ENCODE measurements around the gene NCS1.

DNA sequence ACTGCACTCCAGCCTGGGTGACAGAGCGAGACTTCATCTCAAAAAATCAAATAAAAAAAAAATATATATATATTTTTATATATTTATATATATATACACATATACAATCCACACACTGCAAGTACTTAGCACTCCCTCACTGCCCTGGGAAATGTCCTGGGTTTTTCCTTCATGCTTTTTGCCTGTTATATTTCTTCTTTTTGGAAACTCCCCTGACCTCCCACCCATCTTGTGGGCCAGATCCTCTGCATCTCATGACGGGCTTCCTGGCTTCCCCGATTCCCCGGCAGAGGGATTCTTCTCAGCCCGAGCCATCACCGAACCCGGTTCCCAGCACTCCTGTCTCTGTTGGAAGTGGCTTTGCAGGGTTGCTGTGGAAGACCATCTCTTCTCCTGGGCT lies 39.5 kb upstream of the NCS1 start:
- TF ChIP-seq, protein P1, sequence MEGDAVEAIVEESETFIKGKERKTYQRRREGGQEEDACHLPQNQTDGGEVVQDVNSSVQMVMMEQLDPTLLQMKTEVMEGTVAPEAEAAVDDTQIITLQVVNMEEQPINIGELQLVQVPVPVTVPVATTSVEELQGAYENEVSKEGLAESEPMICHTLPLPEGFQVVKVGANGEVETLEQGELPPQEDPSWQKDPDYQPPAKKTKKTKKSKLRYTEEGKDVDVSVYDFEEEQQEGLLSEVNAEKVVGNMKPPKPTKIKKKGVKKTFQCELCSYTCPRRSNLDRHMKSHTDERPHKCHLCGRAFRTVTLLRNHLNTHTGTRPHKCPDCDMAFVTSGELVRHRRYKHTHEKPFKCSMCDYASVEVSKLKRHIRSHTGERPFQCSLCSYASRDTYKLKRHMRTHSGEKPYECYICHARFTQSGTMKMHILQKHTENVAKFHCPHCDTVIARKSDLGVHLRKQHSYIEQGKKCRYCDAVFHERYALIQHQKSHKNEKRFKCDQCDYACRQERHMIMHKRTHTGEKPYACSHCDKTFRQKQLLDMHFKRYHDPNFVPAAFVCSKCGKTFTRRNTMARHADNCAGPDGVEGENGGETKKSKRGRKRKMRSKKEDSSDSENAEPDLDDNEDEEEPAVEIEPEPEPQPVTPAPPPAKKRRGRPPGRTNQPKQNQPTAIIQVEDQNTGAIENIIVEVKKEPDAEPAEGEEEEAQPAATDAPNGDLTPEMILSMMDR (IDR thresholded peaks at IDR 0.05; ENCODE audit: insufficient read depth, low read depth, low read length): no peak
- TF ChIP-seq EZH2 (IDR thresholded peaks at IDR 0.05; ENCODE audit: insufficient read depth, low read length): no peak

Measured in astrocyte (in vitro differentiated cells and primary cell).